Thoracic aorta (tissue), 2 donors: ENCODE data around the gene ICA1L. TPM values are rescaled to one million over a fixed set of nuclear protein-coding genes. Genes with fewer than 3 reads are reported as not detected.

Experiments used
- ATAC-seq: fragments of 150-250 bp; one replicate; pipeline ENCODE4 v1.8.0; 2017; ENCODE audit warnings: low read depth; ENCODE audit not compliant: insufficient number of reproducible peaks, low FRiP score
- DNase-seq: peaks from one replicate; pipeline ENCODE4 v3.0.0-alpha.2; 2020; ENCODE audit warnings: low spot score
- H3K27ac ChIP-seq, 2 donors: fragments of 200-600 bp; sonication (generic); 1 replicate in 1 of 2; 2 replicates in 1 of 2; pipeline ENCODE4 v1.5.1; 2016; ENCODE audit warnings: mild to moderate bottlenecking in 2 of 2, moderate library complexity in 2 of 2
- H3K27me3 ChIP-seq: fragments of 200-600 bp; sonication (generic); replicated peaks from 2 replicates; pipeline ENCODE4 v1.6.0; 2016; ENCODE audit warnings: mild to moderate bottlenecking; ENCODE audit not compliant: insufficient read depth
- H3K36me3 ChIP-seq: fragments of 200-600 bp; sonication (generic); one replicate; pipeline ENCODE4 v1.5.1; 2016
- H3K4me1 ChIP-seq, 2 donors: fragments of 200-600 bp; sonication (generic); 1 replicate in 1 of 2; 2 replicates in 1 of 2; pipeline versions ENCODE4 v1.5.1 to v1.6.0; 2016; ENCODE audit warnings: low read depth in 2 of 2, mild to moderate bottlenecking in 1 of 2; ENCODE audit not compliant: control insufficient read depth in 1 of 2
- H3K4me3 ChIP-seq: fragments of 200-600 bp; sonication (generic); 2 replicates; pipeline ENCODE4 v1.5.1; 2016; ENCODE audit warnings: mild to moderate bottlenecking
- H3K9me3 ChIP-seq: fragments of 200-600 bp; sonication (generic); 2 replicates; pipeline ENCODE4 v1.5.1; 2016
- total RNA-seq, 2 donors: library from RNA; depleted of rRNA; stranded (reverse); fragments of >200 nt; gene quantifications; one replicate each; pipeline versions ENCODE4 v1.1.0 to v1.2.3, GENCODE V29; 2016
- TF ChIP-seq, protein P1 (sequence below): fragments of 200-600 bp; sonication (generic); IDR thresholded peaks from one replicate; pipeline ENCODE4 v1.5.1; 2019; ENCODE audit warnings: antibody characterized with exemption

The ICA1L gene
- total RNA-seq, 2 donors from 2014 or later, result 12.9 to 13.7 TPM

- Histone ChIP-seq H3K4me1 (no peaks in the 10 kb centered on the region), H3K27me3 (no peaks in the 10 kb centered on the region), H3K4me3 (no peak overlapping the region), H3K36me3 (no peaks in the 10 kb centered on the region), H3K27ac (no peak overlapping the region), H3K9me3 (no peaks in the 10 kb centered on the region)
- no peak for DNase-seq
- TF ChIP-seq, protein P1, sequence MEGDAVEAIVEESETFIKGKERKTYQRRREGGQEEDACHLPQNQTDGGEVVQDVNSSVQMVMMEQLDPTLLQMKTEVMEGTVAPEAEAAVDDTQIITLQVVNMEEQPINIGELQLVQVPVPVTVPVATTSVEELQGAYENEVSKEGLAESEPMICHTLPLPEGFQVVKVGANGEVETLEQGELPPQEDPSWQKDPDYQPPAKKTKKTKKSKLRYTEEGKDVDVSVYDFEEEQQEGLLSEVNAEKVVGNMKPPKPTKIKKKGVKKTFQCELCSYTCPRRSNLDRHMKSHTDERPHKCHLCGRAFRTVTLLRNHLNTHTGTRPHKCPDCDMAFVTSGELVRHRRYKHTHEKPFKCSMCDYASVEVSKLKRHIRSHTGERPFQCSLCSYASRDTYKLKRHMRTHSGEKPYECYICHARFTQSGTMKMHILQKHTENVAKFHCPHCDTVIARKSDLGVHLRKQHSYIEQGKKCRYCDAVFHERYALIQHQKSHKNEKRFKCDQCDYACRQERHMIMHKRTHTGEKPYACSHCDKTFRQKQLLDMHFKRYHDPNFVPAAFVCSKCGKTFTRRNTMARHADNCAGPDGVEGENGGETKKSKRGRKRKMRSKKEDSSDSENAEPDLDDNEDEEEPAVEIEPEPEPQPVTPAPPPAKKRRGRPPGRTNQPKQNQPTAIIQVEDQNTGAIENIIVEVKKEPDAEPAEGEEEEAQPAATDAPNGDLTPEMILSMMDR, result no peak
- ATAC-seq, result no peak
Measured at GRCh38 chr2:202773301-202773973, 98.1 kb downstream of the ICA1L start.

DNA sequence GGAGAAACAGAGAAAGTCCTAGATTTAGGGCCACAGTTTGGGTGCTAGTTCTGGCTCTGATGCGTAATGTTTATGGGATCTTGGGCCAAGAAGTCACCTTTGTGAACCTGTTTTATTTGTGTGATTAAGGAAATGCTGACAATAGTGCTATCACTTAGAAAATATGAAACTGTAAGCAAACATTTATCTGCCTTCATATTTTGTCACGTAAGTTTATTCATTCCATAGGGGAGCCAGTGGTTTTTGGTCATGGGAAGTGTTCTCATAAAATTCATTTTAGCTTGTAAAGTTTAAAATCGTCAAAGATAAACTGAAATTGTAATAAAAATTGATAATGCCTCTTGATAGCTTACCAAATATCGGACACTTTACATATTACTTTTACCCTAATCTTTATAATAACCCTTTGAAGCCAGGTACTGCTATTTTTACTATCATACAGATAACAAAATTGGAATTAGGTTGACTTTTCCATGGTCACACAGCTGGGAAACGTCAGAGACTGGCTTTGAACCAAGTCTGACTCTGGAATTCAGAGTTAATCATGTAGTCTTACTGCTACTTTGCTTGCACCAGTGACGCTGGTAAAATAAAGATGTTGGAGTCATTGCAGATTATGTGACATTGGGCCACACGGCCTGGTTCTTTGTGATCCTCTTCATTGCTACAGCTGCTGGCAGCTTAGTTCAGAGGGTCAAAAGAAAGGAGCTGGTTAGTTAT is 99.7 kb downstream of the ICA1L start:
- no peak overlapping the region for H3K4me3 ChIP-seq
- H3K9me3 ChIP-seq, result no peaks in the 10 kb centered on the region
- no peaks in the 10 kb centered on the region for H3K27me3 ChIP-seq
- TF ChIP-seq, protein P1, result no peak
- H3K36me3 ChIP-seq, result no peaks in the 10 kb centered on the region
- no peak for ATAC-seq
- no peaks in the 10 kb centered on the region for H3K4me1 ChIP-seq
- no peak for DNase-seq
- H3K27ac ChIP-seq, result no peak overlapping the region

DNA sequence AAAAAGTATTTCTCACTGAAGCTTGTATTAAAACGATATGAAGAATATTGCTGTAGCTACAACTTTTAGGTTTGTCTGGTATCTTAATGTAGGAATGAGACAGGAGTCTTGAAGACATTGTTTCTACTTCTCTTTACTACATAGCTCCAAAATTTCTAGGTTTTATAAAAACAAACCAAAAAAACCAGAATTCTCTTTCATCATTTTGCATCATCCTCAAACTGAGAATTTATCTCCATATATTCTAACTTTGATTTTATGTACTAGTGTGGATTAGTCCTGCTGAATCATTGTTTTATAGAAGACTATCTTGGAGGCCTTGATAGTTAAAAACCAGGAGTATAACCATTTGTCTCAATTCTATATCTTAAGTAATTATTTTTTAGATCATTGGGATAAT is 100.2 kb downstream of the ICA1L start:
- DNase-seq, result no peak
- Histone ChIP-seq H3K36me3 (no peaks in the 10 kb centered on the region), H3K4me3 (no peak overlapping the region), H3K27ac (no peak overlapping the region), H3K4me1 (no peaks in the 10 kb centered on the region), H3K9me3 (no peaks in the 10 kb centered on the region), H3K27me3 (no peaks in the 10 kb centered on the region)
- ATAC-seq, result no peak
- TF ChIP-seq, protein P1, result no peak

DNA sequence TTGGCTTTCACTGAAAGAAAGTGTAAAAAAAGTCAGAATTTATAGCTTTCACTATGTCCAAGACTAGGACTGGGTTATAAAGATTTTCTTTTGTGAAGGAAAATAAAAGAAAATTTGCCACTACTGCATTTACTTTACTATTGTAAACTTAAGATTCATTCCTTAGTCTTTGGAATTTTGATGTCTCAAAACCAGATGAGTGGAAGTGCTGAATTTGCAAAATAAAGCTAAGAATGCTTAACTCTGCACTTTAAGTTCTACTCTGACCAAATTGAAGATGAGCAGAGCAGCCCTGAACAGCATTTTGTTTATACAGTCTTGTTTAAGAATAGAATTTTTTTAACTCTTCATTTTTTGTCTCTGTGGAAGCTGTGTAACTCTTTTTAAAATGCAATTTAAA is 102.4 kb downstream of the ICA1L start:
- DNase-seq (no peak), ATAC-seq (no peak)
- H3K27me3 ChIP-seq, result no peaks in the 10 kb centered on the region
- H3K36me3 ChIP-seq, result no peaks in the 10 kb centered on the region
- no peaks in the 10 kb centered on the region for H3K9me3 ChIP-seq
- TF ChIP-seq, protein P1, result no peak
- no peak overlapping the region for H3K27ac ChIP-seq
- H3K4me1 ChIP-seq, result no peaks in the 10 kb centered on the region
- no peak overlapping the region for H3K4me3 ChIP-seq

- no peaks in the 10 kb centered on the region for H3K9me3 ChIP-seq
- H3K27me3 ChIP-seq, result no peaks in the 10 kb centered on the region
- ATAC-seq (no peak), DNase-seq (no peak)
- peaks cover 0 to 8% of the 10 kb centered on the region in 2 donors for H3K4me1 ChIP-seq
- H3K4me3 ChIP-seq, result no peak overlapping the region
- no peaks in the 10 kb centered on the region for H3K36me3 ChIP-seq
- TF ChIP-seq, protein P1, result no peak
- H3K27ac ChIP-seq, result no peak overlapping the region
Measured at GRCh38 chr2:202768273-202768672, 103.3 kb downstream of the ICA1L start.
